B cell (primary cell): ENCODE data around the gene ZNF846. TPM values are rescaled to one million over a fixed set of nuclear protein-coding genes. Genes with fewer than 3 reads are reported as not detected.
"Not testable (repeated sequence)": the region's sequence is repeated elsewhere in the genome, so short reads cannot be mapped to it uniquely, and the experiment has no call there.

Experiments used
- ATAC-seq: fragments of 200-7000 bp; cut with Tn5 transposase; one replicate; pipeline ENCODE4 v1.10.0; 2021; ENCODE audit warnings: low read depth, mild to moderate bottlenecking, moderate number of reproducible peaks, moderate library complexity
- CTCF ChIA-PET: fragments of 350-600 bp; sonication (Branson Sonifier 250); formaldehyde crosslinking; loops from one replicate; lab custom pipeline; 2021; ENCODE audit warnings: antibody characterized with exemption, inconsistent platforms; lab: Charles Lee
- POLR2A ChIA-PET: fragments of 350-600 bp; sonication (Branson Sonifier 250); formaldehyde crosslinking; loops from one replicate; lab custom pipeline; 2021; ENCODE audit warnings: antibody characterized with exemption; lab: Charles Lee
- DNase-seq: peaks from one replicate; pipeline ENCODE4 v3.0.0; 2013
- H2AFZ ChIP-seq: 2 replicates; pipeline ENCODE4 v1.6.1; 2012; ENCODE audit warnings: mild to moderate bottlenecking, low read depth, low read length; ENCODE audit not compliant: insufficient read depth, poor library complexity, severe bottlenecking
- H3K27ac ChIP-seq, 2 donors: 1 replicate in 1 of 2; 2 replicates in 1 of 2; pipeline ENCODE4 v1.5.1; 2012 to 2013; ENCODE audit warnings: low read length in 2 of 2, mild to moderate bottlenecking in 2 of 2, moderate library complexity in 1 of 2
- H3K27me3 ChIP-seq, 4 experiments: fragments of 200-600 bp in 1 of 4; sonication (generic) in 1 of 4; replicated peaks in 1 of 4; 1 replicate in 2 of 4; 2 replicates in 2 of 4; pipeline versions ENCODE4 v1.6.1 to v1.7.0; 2013 to 2016; ENCODE audit warnings: low read length in 3 of 4, mild to moderate bottlenecking in 2 of 4, mixed read lengths in 1 of 4, moderate library complexity in 1 of 4; ENCODE audit not compliant: insufficient read depth in 4 of 4, control insufficient read depth in 3 of 4; ENCODE audit errors: control extremely low read depth in 1 of 4
- H3K36me3 ChIP-seq, 2 experiments: replicated peaks in 1 of 2; 1 replicate in 1 of 2; 2 replicates in 1 of 2; pipeline versions ENCODE4 v1.6.1 to v1.7.1; 2013; ENCODE audit warnings: low read length in 1 of 2; ENCODE audit not compliant: insufficient read depth in 2 of 2, control insufficient read depth in 1 of 2; ENCODE audit errors: control extremely low read depth in 1 of 2, extremely low read depth in 1 of 2
- H3K4me1 ChIP-seq, 2 donors: fragments of 200-600 bp in 1 of 2; sonication (generic) in 1 of 2; 1 replicate in 1 of 2; 2 replicates in 1 of 2; pipeline versions ENCODE4 v1.5.1 to v1.6.1; 2013 to 2017; ENCODE audit warnings: low read length in 2 of 2; ENCODE audit not compliant: control insufficient read depth in 2 of 2, insufficient read depth in 2 of 2
- H3K4me2 ChIP-seq: replicated peaks from 2 replicates; pipeline ENCODE3; 2012; ENCODE audit warnings: mild to moderate bottlenecking, low read depth, low read length; ENCODE audit not compliant: poor library complexity, severe bottlenecking
- H3K4me3 ChIP-seq, 5 experiments: fragments of 200-600 bp in 1 of 5; sonication (generic) in 1 of 5; 1 replicate in 3 of 5; 2 replicates in 2 of 5; pipeline versions ENCODE4 v1.5.1 to v1.7.0; 2011 to 2016; ENCODE audit warnings: low read length in 4 of 5, mild to moderate bottlenecking in 4 of 5, low read depth in 2 of 5, control low read depth in 1 of 5, moderate library complexity in 1 of 5; ENCODE audit not compliant: insufficient read depth in 1 of 5; ENCODE audit errors: control extremely low read depth in 1 of 5, extremely low read depth in 1 of 5
- H3K79me2 ChIP-seq: fragments of 200-600 bp; sonication (generic); one replicate; pipeline ENCODE4 v1.6.0; 2016; ENCODE audit warnings: low read length; ENCODE audit not compliant: control insufficient read depth, insufficient read depth
- H3K9ac ChIP-seq: fragments of 200-600 bp; sonication (generic); 2 replicates; pipeline ENCODE4 v1.6.1; 2017; ENCODE audit warnings: mild to moderate bottlenecking, low read length, moderate library complexity
- H3K9me3 ChIP-seq, 3 donors: one replicate each; pipeline versions ENCODE4 v1.6.1 to v1.7.1; 2013; ENCODE audit warnings: low read length in 2 of 3; ENCODE audit not compliant: control insufficient read depth in 2 of 3, insufficient read depth in 1 of 3; ENCODE audit errors: control extremely low read depth in 1 of 3
- H4K20me1 ChIP-seq: 2 replicates; pipeline ENCODE4 v1.6.0; 2012; ENCODE audit warnings: mild to moderate bottlenecking, low read length; ENCODE audit not compliant: insufficient read depth, control insufficient read depth, poor library complexity, severe bottlenecking
- H3K27ac Mint-ChIP-seq: one replicate; pipeline ENCODE4 v1.8.0; 2021; ENCODE audit warnings: mixed read lengths
- H3K27me3 Mint-ChIP-seq: one replicate; pipeline ENCODE4 v1.8.0; 2021; ENCODE audit warnings: mixed read lengths
- H3K4me1 Mint-ChIP-seq: one replicate; pipeline ENCODE4 v1.8.0; 2021; ENCODE audit warnings: mixed read lengths
- H3K4me3 Mint-ChIP-seq: one replicate; pipeline ENCODE4 v1.8.0; 2021; ENCODE audit warnings: mixed read lengths
- H3K9me3 Mint-ChIP-seq: one replicate; pipeline ENCODE4 v1.8.0; 2022; ENCODE audit warnings: mixed read lengths; ENCODE audit not compliant: insufficient read depth
- EZH2 ChIP-seq: IDR thresholded peaks from 2 replicates; pipeline ENCODE4 v1.6.1; 2012; ENCODE audit warnings: borderline replicate concordance, low read depth, mild to moderate bottlenecking, moderate library complexity, low read length; ENCODE audit not compliant: insufficient read depth, poor library complexity, severe bottlenecking
- WGBS: methylation state at CpG from one replicate; pipeline ENCODE4 v1.1.5; 2013; ENCODE audit warnings: missing lambda C conversion rate; ENCODE audit not compliant: insufficient coverage; 5-methylcytosine and 5-hydroxymethylcytosine counted together
- intact Hi-C: fragments of 100-400 bp; cut with micrococcal nuclease; formaldehyde crosslinking; loops from one replicate; pipeline ENCODE4 v1.10.0; 2022
- polyA plus RNA-seq: library from polyadenylated mRNA; depleted of rRNA; stranded (reverse); fragments of >200 nt; gene quantifications from 2 replicates; pipeline ENCODE4 v1.2.3, GENCODE V29; 2012
- total RNA-seq, 2 donors: library from RNA; stranded (reverse); fragments of 120-200 nt in 1 of 2; gene quantifications; 1 replicate in 1 of 2; 2 replicates in 1 of 2; pipeline versions ENCODE4 v1.2.3 to v1.2.4, GENCODE V29; 2013 to 2022

Gene ZNF846
- total and polyA plus RNA-seq, 2 donors (not counting 1 experiment from before 2014, with no cell fraction given): 8.8 to 18.2 TPM

DNA sequence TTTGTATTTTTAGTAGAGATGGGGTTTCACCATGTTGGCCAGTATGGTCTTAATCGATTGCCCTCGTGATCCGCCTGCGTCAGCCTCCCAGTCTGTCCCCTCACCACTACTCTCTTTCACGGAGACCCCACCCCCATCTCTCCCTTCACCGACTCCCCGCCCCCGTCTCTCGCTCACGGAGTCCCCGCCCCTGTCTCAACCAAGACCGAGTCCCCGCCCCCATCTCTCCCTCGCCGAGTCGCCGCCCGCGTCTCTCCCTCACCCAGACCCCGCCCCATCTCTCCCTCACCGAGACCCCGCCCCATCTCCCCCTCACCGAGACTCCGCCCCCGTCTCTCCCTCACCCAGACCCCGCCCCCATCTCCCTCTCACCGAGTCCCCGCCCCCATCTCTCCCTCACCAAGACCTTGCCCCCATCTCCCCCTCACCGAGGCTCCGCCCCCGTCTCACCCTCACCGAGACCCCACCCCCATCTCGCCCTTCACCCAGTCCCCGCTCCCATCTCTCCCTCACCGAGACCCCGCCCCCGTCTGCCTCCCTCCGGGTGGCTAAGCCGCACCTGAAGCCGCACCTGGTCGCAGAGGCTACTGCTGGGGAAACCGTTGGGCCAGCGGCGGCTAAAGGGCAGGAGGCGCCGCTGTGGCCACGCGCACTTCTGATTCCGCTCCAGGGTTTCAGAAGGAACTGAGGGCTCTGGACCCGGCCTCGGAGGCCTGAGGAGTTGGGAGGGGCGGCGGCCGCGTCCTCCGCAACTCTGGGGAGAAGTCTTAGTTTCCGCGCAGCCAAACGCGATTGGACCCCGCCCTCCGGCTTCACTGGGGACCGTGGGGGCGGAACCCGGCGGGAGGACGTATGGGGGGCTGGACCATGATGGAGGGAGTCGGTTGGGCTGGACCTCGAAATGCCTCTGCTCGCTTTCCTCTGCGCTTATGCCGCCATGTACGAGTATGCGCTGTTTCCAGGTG is 17.1 kb upstream of the ZNF846 start:
- under 1% methylated on average over 41 of the region's 74 CpGs for WGBS
- Mint-ChIP-seq H3K9me3 (no peaks in the 10 kb centered on the region), H3K4me3 (peak overlapping the region; percentile 92), H3K27ac (peak overlapping the region; percentile 95), H3K4me1 (peaks cover 22% of the 10 kb centered on the region), H3K27me3 (no peaks in the 10 kb centered on the region)
- no peaks in the 10 kb centered on the region for H4K20me1 ChIP-seq
- intact Hi-C loops: loop anchor here (1.0 kb wide), 2 partner anchors 17 to 34 kb away; partner anchors contain the start of genes FBXL12 and ZNF846
- ATAC-seq: peak; percentile 81
- no peaks in the 10 kb centered on the region for H3K27me3 ChIP-seq
- peak overlapping the region; percentile 79 for H2AFZ ChIP-seq
- peak overlapping the region; percentile 80 to 97 for H3K27ac ChIP-seq
- peaks cover 5 to 14% of the 10 kb centered on the region in 2 donors for H3K4me1 ChIP-seq
- no peak for TF ChIP-seq EZH2
- no peaks in the 10 kb centered on the region for H3K79me2 ChIP-seq
- DNase-seq: peak; percentile 97
- peak overlapping the region; percentile 45 to 94 (median 75) for H3K4me3 ChIP-seq
- ChIA-PET CTCF (interaction anchor here (0.6 kb wide), 1 partner anchor 53 kb away, joined by 3 read pairs; no protein-coding TSS in a partner anchor), POLR2A (interaction anchor here (0.6 to 0.8 kb wide), 4 partner anchors 16 to 164 kb away, joined by 3 to 8 read pairs (median 5); partner anchors contain the start of gene FBXL12)
- H3K9me3 ChIP-seq: no peaks in the 10 kb centered on the region
- peak overlapping the region; percentile 78 for H3K9ac ChIP-seq
- no peaks in the 10 kb centered on the region for H3K36me3 ChIP-seq
- peak overlapping the region; percentile 79 for H3K4me2 ChIP-seq

DNA sequence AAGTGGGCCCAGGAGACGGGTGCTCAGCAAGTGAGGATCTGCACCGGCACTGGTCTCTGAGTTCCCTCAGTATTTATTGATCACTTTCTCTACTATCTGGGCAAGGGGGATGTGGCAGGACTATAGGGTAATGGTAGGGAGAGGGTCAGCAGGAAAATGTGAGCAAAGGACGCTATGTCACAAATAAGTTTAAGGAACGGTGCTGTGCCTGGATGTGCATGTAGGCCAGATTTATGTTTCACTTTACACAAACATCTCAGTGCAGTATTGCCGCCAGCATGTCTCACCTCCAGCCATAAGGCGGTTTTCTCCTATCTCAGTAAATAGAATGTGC is 15.6 kb upstream of the ZNF846 start:
- intact Hi-C loops, H3K27ac ChIP-seq, H3K27me3 Mint-ChIP-seq, DNase-seq, CTCF ChIA-PET, H4K20me1 ChIP-seq, H3K4me3 ChIP-seq, H3K9me3 ChIP-seq, H3K36me3 ChIP-seq, POLR2A ChIA-PET, H3K4me2 ChIP-seq, H3K79me2 ChIP-seq, H3K9me3 Mint-ChIP-seq, H3K27me3 ChIP-seq, H3K9ac ChIP-seq, ATAC-seq: not testable (repeated sequence)
- H3K27ac Mint-ChIP-seq: peak overlapping the region; percentile 71
- Histone ChIP-seq H2AFZ (peak overlapping the region; percentile 48), H3K4me1 (peaks cover 5 to 14% of the 10 kb centered on the region in 2 donors)
- peaks cover 18% of the 10 kb centered on the region for H3K4me1 Mint-ChIP-seq
- H3K4me3 Mint-ChIP-seq: peak overlapping the region; percentile 55
- 100% methylated on average over 2 of the region's 6 CpGs for WGBS
